SW480 (cell line): ENCODE measurements around the gene CSTB.

Source experiments
- DNase-seq: peaks from one replicate; pipeline ENCODE4 v3.0.0-alpha.2; 2016; ENCODE audit warnings: low spot score

Gene CSTB

DNA sequence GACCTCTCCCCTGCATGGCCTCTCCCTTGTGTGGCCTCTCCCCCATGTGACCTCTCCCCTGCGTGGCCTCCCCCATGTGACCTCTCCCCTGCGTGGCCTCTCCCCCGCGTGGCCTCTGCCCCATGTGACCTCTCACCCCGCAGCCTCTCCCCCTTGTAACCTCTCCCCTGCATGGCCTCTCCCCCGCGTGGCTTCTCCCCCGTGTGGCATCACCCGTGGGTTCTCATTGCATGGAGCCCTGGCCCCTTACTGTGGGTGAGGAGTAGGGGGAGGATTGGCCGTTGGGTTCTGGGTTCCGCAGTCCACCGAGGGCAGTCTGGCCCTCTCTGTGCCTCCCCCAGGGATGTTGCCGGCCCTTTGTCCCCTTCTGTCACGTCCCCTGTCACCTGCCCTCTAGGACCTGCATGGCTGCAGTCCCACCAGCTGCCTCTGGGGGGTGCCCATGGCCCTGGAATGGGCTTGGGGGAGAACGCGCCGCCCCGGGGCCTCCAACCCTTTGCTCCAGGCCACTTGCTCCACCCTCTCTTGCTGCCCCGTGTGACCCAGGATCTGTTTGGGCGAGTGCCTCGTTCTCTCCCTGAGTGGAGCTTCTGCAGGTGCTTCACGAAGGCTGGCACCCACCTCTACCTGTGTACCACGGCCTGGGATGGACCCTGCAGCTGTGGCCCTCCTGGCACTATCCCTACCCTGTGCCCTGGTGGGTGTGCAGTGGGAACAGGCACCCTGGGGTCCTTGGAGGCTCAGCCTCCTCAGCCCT is 34.6 kb upstream of the CSTB start:
- peak; percentile 81 for DNase-seq

- no peak for DNase-seq
These were observed 33.9 kb upstream of the CSTB start for GRCh38 chr21:43809853-43810504.

DNA sequence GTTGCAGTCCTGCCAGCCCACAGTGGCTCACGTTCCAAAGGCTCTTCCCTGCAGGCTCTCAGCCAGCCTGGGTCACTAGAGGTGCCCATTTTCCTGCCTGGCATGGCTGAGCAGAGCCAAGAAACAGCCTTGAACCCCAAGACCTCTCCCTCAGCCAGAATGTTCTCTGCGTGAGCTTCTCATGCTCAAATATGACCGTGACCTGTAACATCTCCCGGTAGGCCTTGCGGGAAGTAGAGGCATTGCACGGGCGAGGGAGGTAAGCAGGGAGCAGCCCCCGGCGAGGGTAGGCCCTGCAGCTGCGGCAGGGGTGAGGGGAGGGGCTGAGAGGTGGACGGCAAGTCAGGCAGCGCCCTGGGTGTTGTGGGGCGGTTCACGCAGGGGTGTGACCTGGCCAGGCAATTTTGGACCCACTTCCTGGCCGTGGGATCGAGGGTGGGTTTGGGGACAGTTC is 33.3 kb upstream of the CSTB start:
- DNase-seq, result no peak

- DNase-seq, result no peak
These were observed 32.7 kb upstream of the CSTB start for GRCh38 chr21:43808832-43809251.

DNA sequence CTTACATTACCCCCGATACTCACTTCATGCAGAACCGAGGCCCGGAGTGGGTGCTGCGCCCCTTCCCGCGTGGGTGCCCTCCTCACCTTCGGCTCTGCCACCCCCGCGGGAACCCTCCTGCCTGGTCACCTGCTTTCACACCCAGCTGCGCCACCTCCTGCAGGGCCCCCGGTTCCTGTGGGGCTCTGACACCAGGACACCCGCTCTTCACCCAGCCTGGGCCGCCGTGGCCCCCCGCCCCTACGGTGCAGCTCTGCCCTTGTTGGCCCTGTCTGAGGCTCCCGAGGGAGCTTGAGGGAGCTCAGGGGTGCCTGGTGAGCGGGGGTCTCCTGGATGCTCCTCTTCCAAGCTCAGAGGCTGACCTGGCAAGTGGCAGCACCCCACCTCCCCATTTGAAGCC is 32.3 kb upstream of the CSTB start:
- no peak for DNase-seq

GRCh38 chr21:43806017-43806710 is 30.1 kb upstream of the CSTB start:
- no peak for DNase-seq

DNA sequence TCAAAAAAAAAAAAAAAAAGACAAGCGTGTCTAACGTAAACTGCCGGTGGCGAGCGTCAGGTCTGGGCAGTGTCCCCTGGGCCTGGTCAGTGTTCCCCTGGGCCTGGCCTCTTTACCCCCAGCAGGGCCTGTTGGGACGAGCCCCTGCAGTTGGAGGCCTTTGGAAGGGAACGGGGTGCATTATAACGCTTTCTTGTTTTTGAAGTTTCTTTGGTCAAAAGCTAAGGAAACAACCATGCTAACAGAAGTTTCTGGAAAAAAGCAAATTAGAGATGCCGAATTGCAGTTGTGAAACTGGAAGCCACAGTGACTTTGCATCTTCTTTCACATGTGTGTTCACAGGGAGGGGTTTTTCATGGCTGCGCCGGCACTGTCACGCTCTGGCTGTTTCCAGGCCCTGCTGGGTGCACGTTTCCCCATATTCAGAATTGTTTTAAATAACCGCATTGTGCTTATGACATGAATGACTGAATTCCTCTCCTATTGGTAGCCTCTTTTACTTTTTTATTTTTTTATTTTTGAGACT is 29.2 kb upstream of the CSTB start:
- no peak for DNase-seq

GRCh38 chr21:43803558-43804300 is 27.6 kb upstream of the CSTB start:
- no peak for DNase-seq

DNA sequence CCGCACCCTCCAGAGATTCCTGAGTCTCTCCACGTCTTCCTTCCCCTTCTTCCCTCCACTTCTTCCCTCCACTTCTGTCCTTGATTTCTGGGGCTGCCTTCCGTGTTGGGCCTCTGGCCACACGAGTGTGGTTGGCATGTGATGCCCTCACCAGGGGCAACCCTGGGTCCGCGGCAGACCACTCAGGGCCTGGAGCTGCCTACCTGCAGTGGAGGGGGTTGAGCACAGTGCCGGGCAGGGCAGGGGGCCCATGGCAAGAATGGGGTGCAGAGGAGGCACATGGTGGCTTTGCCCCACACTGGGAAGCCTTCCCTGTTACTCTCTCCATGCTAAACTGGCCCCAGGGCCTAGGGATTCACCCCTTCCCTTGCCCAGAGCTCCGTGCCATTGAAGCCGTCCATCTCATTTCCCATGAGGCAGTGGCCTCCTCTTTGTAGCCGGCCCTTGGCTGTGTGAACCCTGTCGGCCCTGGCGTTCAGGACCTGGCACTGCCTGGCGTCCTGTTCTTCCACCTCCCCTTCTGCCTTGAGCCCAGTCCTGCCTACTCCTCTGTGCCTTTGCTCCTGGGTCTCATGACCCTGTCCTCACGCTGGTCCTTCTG is 26.7 kb upstream of the CSTB start:
- no peak for DNase-seq

GRCh38 chr21:43801006-43801783 is 25.1 kb upstream of the CSTB start:
- no peak for DNase-seq

DNA sequence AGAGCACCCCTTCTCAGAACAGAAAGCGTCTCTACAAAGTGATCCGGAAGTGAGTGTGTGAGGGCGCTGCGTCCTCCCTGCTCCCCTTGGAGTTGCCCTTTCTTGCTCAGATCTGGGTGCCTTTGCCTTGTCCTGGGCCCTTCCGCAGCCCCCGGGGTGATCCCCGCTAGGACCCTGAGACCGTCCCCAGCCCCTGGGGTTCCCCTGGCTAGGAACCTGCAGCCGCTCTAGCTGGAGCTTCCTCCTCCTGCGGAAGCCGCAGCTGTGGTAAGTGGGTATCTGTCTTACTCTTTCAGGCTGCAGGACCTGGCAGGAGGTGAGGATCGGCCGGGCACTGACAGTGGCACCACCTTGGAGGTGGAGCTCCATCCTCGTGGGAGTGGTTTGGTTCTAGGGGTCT is 24.5 kb upstream of the CSTB start:
- no peak for DNase-seq

DNA sequence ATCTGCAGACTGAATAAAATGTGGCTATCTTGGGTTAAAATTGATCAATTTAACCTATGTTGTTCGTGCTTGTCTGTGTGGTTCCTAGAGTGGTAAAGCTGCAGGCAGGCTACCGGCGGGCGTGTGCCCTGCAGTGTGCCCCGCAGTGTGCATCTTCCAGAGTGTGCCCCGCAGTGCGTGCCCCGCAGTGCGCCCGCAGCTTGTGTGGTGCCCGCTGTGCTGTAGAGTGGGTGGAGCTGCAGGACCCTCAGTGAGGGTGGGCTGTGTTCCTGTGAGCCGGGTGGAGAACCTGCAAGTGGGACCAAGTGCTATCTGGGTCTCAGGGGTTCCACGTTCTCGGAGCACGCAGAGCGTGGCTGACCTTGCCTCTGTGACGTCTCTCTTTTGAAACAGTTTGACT is 24.0 kb upstream of the CSTB start:
- DNase-seq, result no peak

DNA sequence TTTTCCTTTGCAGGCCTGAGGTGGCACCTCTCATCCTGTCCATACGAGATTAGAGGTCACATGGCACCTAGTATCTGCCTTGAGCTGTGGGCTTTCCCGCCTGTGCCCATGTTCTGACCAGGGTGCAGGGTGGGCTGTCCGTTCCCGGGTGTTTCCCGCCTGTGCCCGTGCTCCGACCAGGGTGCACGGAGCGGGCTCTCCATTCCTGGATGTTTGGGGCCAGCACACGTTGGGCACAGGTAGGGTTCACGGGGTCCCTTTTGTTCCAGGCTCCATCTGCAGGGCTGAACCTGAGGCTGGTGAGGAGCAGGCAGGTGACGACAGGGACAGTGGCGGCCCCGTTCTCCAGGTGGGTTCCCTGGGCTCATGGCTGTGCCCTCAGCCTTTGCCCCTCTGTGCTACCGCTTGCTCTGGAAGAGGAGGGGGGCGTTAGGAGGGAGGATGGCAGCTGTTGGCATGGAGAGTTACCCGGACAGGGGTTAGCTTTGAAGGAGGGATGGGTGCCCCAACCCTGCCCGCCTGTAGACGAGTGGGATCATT is 23.3 kb upstream of the CSTB start:
- DNase-seq, result no peak

- DNase-seq, result no peak
These were observed 22.0 kb upstream of the CSTB start for GRCh38 chr21:43797925-43798715.

GRCh38 chr21:43797415-43797814 is 21.3 kb upstream of the CSTB start:
- DNase-seq, result no peak

DNA sequence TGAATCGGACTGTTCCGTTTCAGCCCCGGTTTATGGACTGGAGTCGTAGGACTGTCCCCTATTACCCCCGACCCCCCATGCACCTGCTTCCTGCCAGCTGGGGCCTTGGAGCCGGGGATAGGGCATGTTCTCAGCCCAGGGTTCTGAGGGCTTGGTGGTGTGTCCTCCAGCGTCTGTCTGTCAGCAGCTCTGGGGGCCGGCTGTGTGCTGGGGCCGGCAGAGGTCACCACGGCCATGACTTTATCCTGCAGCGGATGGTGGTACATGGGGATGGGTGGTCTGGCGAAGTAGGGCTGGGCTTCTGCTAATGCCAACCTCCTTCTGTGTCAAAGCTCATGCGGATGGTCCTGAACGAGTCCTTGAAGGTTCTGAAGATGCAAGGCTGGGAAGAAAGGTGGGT is 18.7 kb upstream of the CSTB start:
- no peak for DNase-seq

GRCh38 chr21:43794311-43794710 is 18.2 kb upstream of the CSTB start:
- DNase-seq, result no peak

GRCh38 chr21:43793243-43793642 is 17.1 kb upstream of the CSTB start:
- DNase-seq, result no peak

DNA sequence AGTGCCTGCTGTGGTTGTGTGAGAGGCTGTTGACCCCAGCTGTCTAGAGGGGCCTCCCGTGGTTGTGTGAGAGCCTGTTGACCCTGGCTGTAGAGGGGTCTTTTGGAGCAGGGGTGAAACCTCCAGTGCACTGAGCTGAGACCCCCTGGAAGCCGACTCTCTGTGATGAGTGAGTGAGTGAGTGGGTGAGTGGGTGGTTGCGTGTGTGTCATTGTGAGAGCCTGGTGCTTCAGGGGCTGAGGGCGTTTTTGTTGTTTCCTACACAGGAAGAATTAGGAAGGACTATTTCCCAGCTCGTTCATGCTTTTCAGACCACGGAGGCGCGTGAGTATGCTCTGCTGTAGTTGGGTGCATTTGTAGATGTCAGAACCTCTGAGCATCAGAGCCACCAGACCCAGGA is 16.3 kb upstream of the CSTB start:
- DNase-seq, result no peak

- no peak for DNase-seq
These were observed 14.0 kb upstream of the CSTB start for GRCh38 chr21:43790010-43790524.
